K562 (cell line): ENCODE results near the gene DYNLT2. TPM values are rescaled to one million over a fixed set of nuclear protein-coding genes. Genes with fewer than 3 reads are reported as not detected.

ENCODE experiments used
- GTF2A2 ChIP-seq: IDR thresholded peaks from 2 replicates; pipeline ENCODE4 v1.6.1; 2016; ENCODE audit warnings: mild to moderate bottlenecking, missing genetic modification characterization, missing compliant biosample characterization
- MAFK ChIP-seq: IDR thresholded peaks from 2 replicates; pipeline ENCODE4 v1.6.1; 2011; ENCODE audit warnings: low read length, improper control_type of control experiment
- POLR2G ChIP-seq: fragments of 200-400 bp; formaldehyde crosslinking; IDR thresholded peaks from 2 replicates; pipeline ENCODE4 v1.6.1; 2017; ENCODE audit warnings: low read depth, mild to moderate bottlenecking, antibody characterized with exemption, low read length, moderate library complexity
- SLC30A9 ChIP-seq: fragments of 250-450 bp; sonication (Bioruptor Pico); IDR thresholded peaks from 2 replicates; pipeline ENCODE4 v1.8.0; 2022; ENCODE audit warnings: mild to moderate bottlenecking, moderate library complexity
- SNIP1 ChIP-seq: fragments of 450-650 bp; IDR thresholded peaks from 2 replicates; pipeline ENCODE4 v1.7.1; 2017; ENCODE audit warnings: low read depth, mild to moderate bottlenecking
- polyA plus RNA-seq, 8 experiments: library from polyadenylated mRNA; depleted of rRNA in 4 of 8; stranded (reverse) in 5 of 8; unstranded in 3 of 8; fragments of >200 nt; fragmentation: Nextera tagmentation in 2 of 8; fragmentation: Illumina TruSeq in 1 of 8; extraction: Ambion mirVana in 2 of 8; extraction: Trizol in 1 of 8; gene quantifications; 2 replicates each; pipeline versions ENCODE4 v1.2.1 to v1.2.3, GENCODE V29; 2011 to 2014; ENCODE audit warnings: inconsistent platforms in 1 of 8, missing spikeins in 1 of 8
- total RNA-seq, 7 experiments: library from RNA; depleted of rRNA in 6 of 7; stranded (reverse); fragments of >200 nt in 6 of 7; fragmentation: Illumina TruSeq in 2 of 7; extraction: Trizol in 2 of 7; gene quantifications; 2 replicates each; pipeline versions ENCODE4 v1.2.1 to v1.2.3, GENCODE V29; 2011 to 2021; ENCODE audit warnings: low replicate concordance in 1 of 7
- TF ChIP-seq, protein P1 (sequence below): fragments of 150-350 bp; IDR thresholded peaks from 2 replicates; pipeline ENCODE4 v1.6.1; 2014; ENCODE audit warnings: low read depth, mild to moderate bottlenecking, low read length, borderline replicate concordance
- TF ChIP-seq, protein P2 (sequence below): fragments of 450-650 bp; conservative IDR thresholded peaks from 2 replicates; pipeline ENCODE4 v1.6.1; 2016; ENCODE audit warnings: missing genetic modification characterization, low read depth, mild to moderate bottlenecking, missing compliant biosample characterization, moderate library complexity
- TF ChIP-seq, protein P3 (sequence below): IDR thresholded peaks from 3 replicates; pipeline ENCODE4 v1.6.1; 2011; ENCODE audit warnings: borderline replicate concordance, mild to moderate bottlenecking, moderate library complexity; ENCODE audit not compliant: insufficient read length; ENCODE audit errors: extremely low read depth
- TF ChIP-seq, protein P4 (sequence below): IDR thresholded peaks from 2 replicates; pipeline ENCODE4 v1.6.1; 2011; ENCODE audit warnings: borderline replicate concordance, low read depth, mild to moderate bottlenecking, moderate library complexity, low read length; ENCODE audit not compliant: insufficient read depth, poor library complexity, severe bottlenecking
- TF ChIP-seq, protein P5 (sequence below), 2 experiments: IDR thresholded peaks in 1 of 2; conservative IDR thresholded peaks in 1 of 2; 2 replicates each; pipeline ENCODE4 v1.6.1; 2016; ENCODE audit warnings: low read depth in 2 of 2, mild to moderate bottlenecking in 1 of 2, missing compliant biosample characterization in 1 of 2, missing genetic modification characterization in 1 of 2, moderate library complexity in 1 of 2

Gene DYNLT2
- total and polyA plus RNA-seq, 9 of the 15 experiments (the other 6 are each of a cell fraction or from before 2014, with no cell fraction given), result 2.0 to 12.8 (median 6.3) TPM

DNA sequence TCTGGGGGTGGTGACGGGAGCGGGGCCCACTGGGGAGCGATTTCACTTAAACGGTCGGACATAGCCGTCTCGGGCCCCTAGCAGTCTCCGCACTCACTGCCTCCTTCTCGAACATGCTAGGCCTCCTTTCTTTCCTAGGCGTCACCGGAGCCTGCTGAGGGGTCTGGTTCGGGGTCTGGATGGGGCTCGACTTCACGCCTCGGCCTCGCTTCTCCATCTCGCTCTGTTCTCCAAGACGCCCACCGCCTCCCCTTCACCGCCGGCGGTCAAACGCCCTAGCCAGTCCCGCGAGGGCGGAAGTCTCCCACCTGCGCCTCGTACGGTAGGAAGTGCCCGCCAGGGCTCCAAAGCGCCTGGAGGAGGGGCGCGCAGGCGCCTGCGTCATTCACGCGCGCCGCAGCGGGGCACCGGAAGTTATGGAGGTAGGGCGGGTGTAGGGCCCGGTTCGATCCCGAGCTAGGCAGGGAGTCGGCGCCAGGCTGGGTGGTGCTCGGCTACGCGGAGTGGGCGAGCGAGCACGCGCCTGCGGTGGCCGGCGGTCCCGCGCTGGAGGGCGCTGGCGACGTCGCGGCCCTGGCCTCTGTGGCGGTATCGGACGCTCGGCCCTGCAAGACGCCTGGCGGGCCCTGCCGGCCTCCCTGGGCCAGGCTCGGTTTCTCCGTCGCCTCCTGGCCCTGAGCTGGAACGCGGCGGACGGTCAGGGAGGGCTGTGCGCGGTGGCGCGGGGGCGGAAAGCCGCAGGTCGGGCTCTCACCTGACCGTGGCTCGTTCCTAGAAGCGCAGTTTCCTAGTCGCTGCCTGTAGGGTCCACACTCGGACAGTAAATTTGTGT lies at the start of gene DYNLT2, which contains the start of gene ERMARD (continued):
- TF ChIP-seq, protein P1, sequence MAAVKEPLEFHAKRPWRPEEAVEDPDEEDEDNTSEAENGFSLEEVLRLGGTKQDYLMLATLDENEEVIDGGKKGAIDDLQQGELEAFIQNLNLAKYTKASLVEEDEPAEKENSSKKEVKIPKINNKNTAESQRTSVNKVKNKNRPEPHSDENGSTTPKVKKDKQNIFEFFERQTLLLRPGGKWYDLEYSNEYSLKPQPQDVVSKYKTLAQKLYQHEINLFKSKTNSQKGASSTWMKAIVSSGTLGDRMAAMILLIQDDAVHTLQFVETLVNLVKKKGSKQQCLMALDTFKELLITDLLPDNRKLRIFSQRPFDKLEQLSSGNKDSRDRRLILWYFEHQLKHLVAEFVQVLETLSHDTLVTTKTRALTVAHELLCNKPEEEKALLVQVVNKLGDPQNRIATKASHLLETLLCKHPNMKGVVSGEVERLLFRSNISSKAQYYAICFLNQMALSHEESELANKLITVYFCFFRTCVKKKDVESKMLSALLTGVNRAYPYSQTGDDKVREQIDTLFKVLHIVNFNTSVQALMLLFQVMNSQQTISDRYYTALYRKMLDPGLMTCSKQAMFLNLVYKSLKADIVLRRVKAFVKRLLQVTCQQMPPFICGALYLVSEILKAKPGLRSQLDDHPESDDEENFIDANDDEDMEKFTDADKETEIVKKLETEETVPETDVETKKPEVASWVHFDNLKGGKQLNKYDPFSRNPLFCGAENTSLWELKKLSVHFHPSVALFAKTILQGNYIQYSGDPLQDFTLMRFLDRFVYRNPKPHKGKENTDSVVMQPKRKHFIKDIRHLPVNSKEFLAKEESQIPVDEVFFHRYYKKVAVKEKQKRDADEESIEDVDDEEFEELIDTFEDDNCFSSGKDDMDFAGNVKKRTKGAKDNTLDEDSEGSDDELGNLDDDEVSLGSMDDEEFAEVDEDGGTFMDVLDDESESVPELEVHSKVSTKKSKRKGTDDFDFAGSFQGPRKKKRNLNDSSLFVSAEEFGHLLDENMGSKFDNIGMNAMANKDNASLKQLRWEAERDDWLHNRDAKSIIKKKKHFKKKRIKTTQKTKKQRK, result no peak
- TF ChIP-seq SLC30A9 (no peak), POLR2G (peak; percentile 99), SNIP1 (no peak), GTF2A2 (tag) (no peak), MAFK (no peak)
- TF ChIP-seq, protein P2, sequence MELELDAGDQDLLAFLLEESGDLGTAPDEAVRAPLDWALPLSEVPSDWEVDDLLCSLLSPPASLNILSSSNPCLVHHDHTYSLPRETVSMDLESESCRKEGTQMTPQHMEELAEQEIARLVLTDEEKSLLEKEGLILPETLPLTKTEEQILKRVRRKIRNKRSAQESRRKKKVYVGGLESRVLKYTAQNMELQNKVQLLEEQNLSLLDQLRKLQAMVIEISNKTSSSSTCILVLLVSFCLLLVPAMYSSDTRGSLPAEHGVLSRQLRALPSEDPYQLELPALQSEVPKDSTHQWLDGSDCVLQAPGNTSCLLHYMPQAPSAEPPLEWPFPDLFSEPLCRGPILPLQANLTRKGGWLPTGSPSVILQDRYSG (tag), result no peak; the same call in 1 of the 2 replicates
- TF ChIP-seq, protein P3, sequence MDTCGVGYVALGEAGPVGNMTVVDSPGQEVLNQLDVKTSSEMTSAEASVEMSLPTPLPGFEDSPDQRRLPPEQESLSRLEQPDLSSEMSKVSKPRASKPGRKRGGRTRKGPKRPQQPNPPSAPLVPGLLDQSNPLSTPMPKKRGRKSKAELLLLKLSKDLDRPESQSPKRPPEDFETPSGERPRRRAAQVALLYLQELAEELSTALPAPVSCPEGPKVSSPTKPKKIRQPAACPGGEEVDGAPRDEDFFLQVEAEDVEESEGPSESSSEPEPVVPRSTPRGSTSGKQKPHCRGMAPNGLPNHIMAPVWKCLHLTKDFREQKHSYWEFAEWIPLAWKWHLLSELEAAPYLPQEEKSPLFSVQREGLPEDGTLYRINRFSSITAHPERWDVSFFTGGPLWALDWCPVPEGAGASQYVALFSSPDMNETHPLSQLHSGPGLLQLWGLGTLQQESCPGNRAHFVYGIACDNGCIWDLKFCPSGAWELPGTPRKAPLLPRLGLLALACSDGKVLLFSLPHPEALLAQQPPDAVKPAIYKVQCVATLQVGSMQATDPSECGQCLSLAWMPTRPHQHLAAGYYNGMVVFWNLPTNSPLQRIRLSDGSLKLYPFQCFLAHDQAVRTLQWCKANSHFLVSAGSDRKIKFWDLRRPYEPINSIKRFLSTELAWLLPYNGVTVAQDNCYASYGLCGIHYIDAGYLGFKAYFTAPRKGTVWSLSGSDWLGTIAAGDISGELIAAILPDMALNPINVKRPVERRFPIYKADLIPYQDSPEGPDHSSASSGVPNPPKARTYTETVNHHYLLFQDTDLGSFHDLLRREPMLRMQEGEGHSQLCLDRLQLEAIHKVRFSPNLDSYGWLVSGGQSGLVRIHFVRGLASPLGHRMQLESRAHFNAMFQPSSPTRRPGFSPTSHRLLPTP, result peak; percentile 24
- TF ChIP-seq, protein P4, sequence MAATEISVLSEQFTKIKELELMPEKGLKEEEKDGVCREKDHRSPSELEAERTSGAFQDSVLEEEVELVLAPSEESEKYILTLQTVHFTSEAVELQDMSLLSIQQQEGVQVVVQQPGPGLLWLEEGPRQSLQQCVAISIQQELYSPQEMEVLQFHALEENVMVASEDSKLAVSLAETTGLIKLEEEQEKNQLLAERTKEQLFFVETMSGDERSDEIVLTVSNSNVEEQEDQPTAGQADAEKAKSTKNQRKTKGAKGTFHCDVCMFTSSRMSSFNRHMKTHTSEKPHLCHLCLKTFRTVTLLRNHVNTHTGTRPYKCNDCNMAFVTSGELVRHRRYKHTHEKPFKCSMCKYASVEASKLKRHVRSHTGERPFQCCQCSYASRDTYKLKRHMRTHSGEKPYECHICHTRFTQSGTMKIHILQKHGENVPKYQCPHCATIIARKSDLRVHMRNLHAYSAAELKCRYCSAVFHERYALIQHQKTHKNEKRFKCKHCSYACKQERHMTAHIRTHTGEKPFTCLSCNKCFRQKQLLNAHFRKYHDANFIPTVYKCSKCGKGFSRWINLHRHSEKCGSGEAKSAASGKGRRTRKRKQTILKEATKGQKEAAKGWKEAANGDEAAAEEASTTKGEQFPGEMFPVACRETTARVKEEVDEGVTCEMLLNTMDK, result peak; percentile 2
- TF ChIP-seq, protein P5, sequence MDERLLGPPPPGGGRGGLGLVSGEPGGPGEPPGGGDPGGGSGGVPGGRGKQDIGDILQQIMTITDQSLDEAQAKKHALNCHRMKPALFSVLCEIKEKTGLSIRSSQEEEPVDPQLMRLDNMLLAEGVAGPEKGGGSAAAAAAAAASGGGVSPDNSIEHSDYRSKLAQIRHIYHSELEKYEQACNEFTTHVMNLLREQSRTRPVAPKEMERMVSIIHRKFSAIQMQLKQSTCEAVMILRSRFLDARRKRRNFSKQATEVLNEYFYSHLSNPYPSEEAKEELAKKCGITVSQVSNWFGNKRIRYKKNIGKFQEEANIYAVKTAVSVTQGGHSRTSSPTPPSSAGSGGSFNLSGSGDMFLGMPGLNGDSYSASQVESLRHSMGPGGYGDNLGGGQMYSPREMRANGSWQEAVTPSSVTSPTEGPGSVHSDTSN (CRISPR knock-in tag; IDR thresholded peaks at IDR 0.05; ENCODE audit: low read depth), result no peak
- TF ChIP-seq, protein P5 (tag; conservative IDR thresholded peaks at IDR 0.05; ENCODE audit: low read depth), result no peak
